Cardiac muscle cell (in vitro differentiated cells and primary cell): ENCODE results near the gene FAM161B. TPM values are rescaled to one million over a fixed set of nuclear protein-coding genes. Genes with fewer than 3 reads are reported as not detected.
"Not testable (repeated sequence)": the region's sequence is repeated elsewhere in the genome, so short reads cannot be mapped to it uniquely, and the experiment has no call there.

Source experiments
- DNase-seq, 2 donors: peaks; one replicate each; pipeline versions ENCODE4 v3.0.0 to v3.0.0-alpha.2; 2010 to 2017; ENCODE audit warnings: low read depth in 1 of 2, low spot score in 1 of 2
- H3K27ac ChIP-seq: fragments of 200-600 bp; sonication (generic); 2 replicates; pipeline ENCODE4 v1.5.1; 2016
- H3K27me3 ChIP-seq: fragments of 200-600 bp; sonication (generic); 2 replicates; pipeline ENCODE4 v1.6.0; 2016; ENCODE audit warnings: control low read depth
- H3K36me3 ChIP-seq: fragments of 200-600 bp; sonication (generic); 2 replicates; pipeline ENCODE4 v1.5.1; 2016; ENCODE audit warnings: control low read depth
- H3K4me1 ChIP-seq: fragments of 200-600 bp; sonication (generic); 2 replicates; pipeline ENCODE4 v1.8.1; 2017; ENCODE audit warnings: low read depth, mild to moderate bottlenecking, mixed run types
- H3K4me3 ChIP-seq: fragments of 200-600 bp; sonication (generic); 2 replicates; pipeline ENCODE4 v1.5.1; 2016; ENCODE audit warnings: mild to moderate bottlenecking
- H3K9me3 ChIP-seq: fragments of 200-600 bp; sonication (generic); 2 replicates; pipeline ENCODE4 v1.5.1; 2017; ENCODE audit warnings: low read depth, mild to moderate bottlenecking, control low read depth
- CTCF ChIP-seq: IDR thresholded peaks from 2 replicates; pipeline ENCODE4 v1.5.1; 2012; ENCODE audit warnings: low read depth, mild to moderate bottlenecking, low read length
- polyA plus RNA-seq: library from polyadenylated mRNA; unstranded; fragments of >200 nt; fragmentation: Nextera tagmentation; extraction: Ambion mirVana; gene quantifications from 2 replicates; pipeline ENCODE4 v1.2.1, GENCODE V29; 2016
- total RNA-seq: library from RNA; depleted of rRNA; stranded (reverse); fragments of >200 nt; gene quantifications from 2 replicates; pipeline ENCODE4 v1.2.3, GENCODE V29; 2016

The FAM161B gene
- total and polyA plus RNA-seq, 2 experiments from 2014 or later: 1.5 to 4.0 TPM

GRCh38 chr14:73942180-73942579, 7.7 kb downstream of the FAM161B start:
- Histone ChIP-seq H3K36me3 (no peaks in the 10 kb centered on the region), H3K27me3 (no peaks in the 10 kb centered on the region)
- TF ChIP-seq CTCF: no peak

GRCh38 chr14:73937012-73937411, 12.9 kb downstream of the FAM161B start:
- Histone ChIP-seq H3K27ac (no peak overlapping the region), H3K27me3 (no peaks in the 10 kb centered on the region), H3K4me3 (no peak overlapping the region), H3K9me3 (no peaks in the 10 kb centered on the region), H3K36me3 (peaks cover 20% of the 10 kb centered on the region), H3K4me1 (no peaks in the 10 kb centered on the region)
- DNase-seq: peak in 1 of 2 donors; percentile 4
- TF ChIP-seq CTCF: no peak

More at GRCh38 chr14:73942180-73942579, 7.7 kb downstream of the FAM161B start:
- Histone ChIP-seq H3K9me3 (no peaks in the 10 kb centered on the region), H3K27ac (no peak overlapping the region), H3K4me1 (no peaks in the 10 kb centered on the region), H3K4me3 (no peak overlapping the region)
- no peak for DNase-seq

GRCh38 chr14:73936548-73936947, 13.3 kb downstream of the FAM161B start:
- Histone ChIP-seq H3K36me3 (peaks cover 25% of the 10 kb centered on the region), H3K4me1 (no peaks in the 10 kb centered on the region), H3K27me3 (no peaks in the 10 kb centered on the region), H3K27ac (no peak overlapping the region), H3K4me3 (no peak overlapping the region), H3K9me3 (no peaks in the 10 kb centered on the region)
- no peak for DNase-seq
- no peak for TF ChIP-seq CTCF

GRCh38 chr14:73935666-73936065, 14.2 kb downstream of the FAM161B start:
- Histone ChIP-seq H3K27ac (no peak overlapping the region), H3K9me3 (no peaks in the 10 kb centered on the region), H3K36me3 (peaks cover 31% of the 10 kb centered on the region), H3K4me3 (no peak overlapping the region), H3K4me1 (no peaks in the 10 kb centered on the region), H3K27me3 (no peaks in the 10 kb centered on the region)
- peak in 1 of 2 donors; percentile 9 for DNase-seq
- peak; percentile 12 for TF ChIP-seq CTCF

GRCh38 chr14:73924337-73924736, 25.6 kb downstream of the FAM161B start:
- no peaks in the 10 kb centered on the region for H3K9me3 ChIP-seq
- H3K4me3 ChIP-seq: no peak overlapping the region
- no peak overlapping the region for H3K27ac ChIP-seq
- DNase-seq: no peak
- no peaks in the 10 kb centered on the region for H3K4me1 ChIP-seq
- no peaks in the 10 kb centered on the region for H3K27me3 ChIP-seq
- no peak for TF ChIP-seq CTCF
- H3K36me3 ChIP-seq: peaks cover 69% of the 10 kb centered on the region

GRCh38 chr14:73919457-73919856, 30.4 kb downstream of the FAM161B start:
- H3K36me3 ChIP-seq: peaks cover 44% of the 10 kb centered on the region
- not testable (repeated sequence) for H3K4me3 ChIP-seq, H3K9me3 ChIP-seq, DNase-seq, H3K4me1 ChIP-seq, H3K27ac ChIP-seq, H3K27me3 ChIP-seq
